ENCODE data around the gene ZNF280B.

The ZNF280B gene

DNA sequence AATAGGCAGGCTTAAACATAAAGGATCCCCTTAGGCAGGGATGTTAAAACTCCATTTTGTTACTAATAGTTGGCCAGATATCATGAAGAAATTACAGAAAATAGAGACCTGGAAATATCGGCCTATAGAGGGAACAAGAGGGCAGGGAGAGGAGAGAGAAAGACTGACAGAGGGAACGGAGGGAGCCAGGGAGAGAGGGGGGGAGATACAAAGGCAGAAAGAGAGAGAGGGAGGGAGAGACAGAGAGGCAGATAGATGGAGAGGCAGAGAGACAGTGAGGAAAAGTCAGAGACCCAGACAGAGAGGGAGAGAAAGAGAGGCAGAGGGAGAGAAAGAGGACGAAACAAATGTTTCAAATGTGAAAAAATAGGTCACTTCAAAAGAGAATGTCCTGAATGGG is 53.5 kb downstream of the ZNF280B start:
- DNase-seq (no peak), ATAC-seq (ENCODE audit: insufficient read depth, low read depth) (no peak)
- Histone ChIP-seq H4K20me1 (ENCODE audit: insufficient read depth, low read length) (no peaks in the 10 kb centered on the region), H3K4me2 (ENCODE audit: insufficient read depth, low read length) (no peak overlapping the region), H3K79me2 (ENCODE audit: insufficient read depth, low read length) (no peaks in the 10 kb centered on the region), H3K36me3 (ENCODE audit: insufficient read depth, low read length) (no peaks in the 10 kb centered on the region), H2AFZ (ENCODE audit: low read depth, low read length) (no peak overlapping the region), H3K27me3 (ENCODE audit: insufficient read depth, low read length, poor library complexity) (no peaks in the 10 kb centered on the region), H3K9ac (ENCODE audit: low read depth, low read length) (no peak overlapping the region), H3K4me1 (ENCODE audit: insufficient read depth, low read length) (no peaks in the 10 kb centered on the region), H3K27ac (ENCODE audit: low read length) (no peak overlapping the region), H3K9me3 (ENCODE audit: insufficient read depth, low read length, severe bottlenecking) (peaks cover 34% of the 10 kb centered on the region), H3K4me3 (ENCODE audit: low read depth in 1 of 2, low read length in 2 of 2) (no peak overlapping the region)
- no peak for TF ChIP-seq EZH2 (IDR thresholded peaks at IDR 0.05; ENCODE audit: borderline replicate concordance, low read depth, low read length, severe bottlenecking)
- TF ChIP-seq, protein P1, sequence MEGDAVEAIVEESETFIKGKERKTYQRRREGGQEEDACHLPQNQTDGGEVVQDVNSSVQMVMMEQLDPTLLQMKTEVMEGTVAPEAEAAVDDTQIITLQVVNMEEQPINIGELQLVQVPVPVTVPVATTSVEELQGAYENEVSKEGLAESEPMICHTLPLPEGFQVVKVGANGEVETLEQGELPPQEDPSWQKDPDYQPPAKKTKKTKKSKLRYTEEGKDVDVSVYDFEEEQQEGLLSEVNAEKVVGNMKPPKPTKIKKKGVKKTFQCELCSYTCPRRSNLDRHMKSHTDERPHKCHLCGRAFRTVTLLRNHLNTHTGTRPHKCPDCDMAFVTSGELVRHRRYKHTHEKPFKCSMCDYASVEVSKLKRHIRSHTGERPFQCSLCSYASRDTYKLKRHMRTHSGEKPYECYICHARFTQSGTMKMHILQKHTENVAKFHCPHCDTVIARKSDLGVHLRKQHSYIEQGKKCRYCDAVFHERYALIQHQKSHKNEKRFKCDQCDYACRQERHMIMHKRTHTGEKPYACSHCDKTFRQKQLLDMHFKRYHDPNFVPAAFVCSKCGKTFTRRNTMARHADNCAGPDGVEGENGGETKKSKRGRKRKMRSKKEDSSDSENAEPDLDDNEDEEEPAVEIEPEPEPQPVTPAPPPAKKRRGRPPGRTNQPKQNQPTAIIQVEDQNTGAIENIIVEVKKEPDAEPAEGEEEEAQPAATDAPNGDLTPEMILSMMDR (IDR thresholded peaks at IDR 0.05; ENCODE audit: borderline replicate concordance, extremely low read depth, low read length, poor library complexity, severe bottlenecking) = no peak

DNA sequence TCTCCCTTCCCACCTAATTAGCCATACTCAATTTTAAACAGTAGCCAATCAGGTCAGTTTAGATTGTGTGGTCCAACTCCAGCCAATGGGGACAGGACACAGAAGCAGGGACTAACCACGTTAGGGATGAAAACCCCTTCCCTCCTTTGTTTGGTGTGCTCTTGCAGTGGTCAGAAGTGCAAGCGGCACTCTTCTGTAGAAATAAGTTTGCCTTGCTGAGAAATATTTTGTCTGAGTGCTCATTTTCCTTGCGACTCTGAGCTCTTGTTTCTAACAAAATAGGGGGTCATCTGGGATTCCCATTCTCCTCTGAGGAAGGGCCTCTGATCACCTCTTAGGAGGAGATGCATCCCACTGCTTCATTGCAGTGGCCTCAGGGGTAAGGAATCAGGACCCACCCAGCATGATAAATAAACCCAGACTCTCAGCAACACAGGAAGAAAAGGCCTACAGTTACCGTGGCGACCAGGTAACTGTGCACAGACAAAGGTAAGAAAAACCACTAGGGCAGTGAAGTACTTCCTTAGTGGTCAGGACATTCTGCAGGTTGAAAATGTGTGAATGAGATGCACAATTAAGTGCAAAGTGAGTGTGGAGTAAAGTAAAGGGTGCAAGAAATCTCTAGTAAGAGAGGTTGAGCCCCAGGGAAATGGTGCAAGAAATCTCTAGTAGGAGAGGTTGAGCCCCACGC is 55.4 kb downstream of the ZNF280B start:
- Histone ChIP-seq H3K9ac (ENCODE audit: low read depth, low read length) (no peak overlapping the region), H3K4me2 (ENCODE audit: insufficient read depth, low read length) (no peak overlapping the region), H3K9me3 (ENCODE audit: insufficient read depth, low read length, severe bottlenecking) (peaks cover 17% of the 10 kb centered on the region), H3K79me2 (ENCODE audit: insufficient read depth, low read length) (no peaks in the 10 kb centered on the region), H3K4me1 (ENCODE audit: insufficient read depth, low read length) (no peaks in the 10 kb centered on the region), H3K27me3 (ENCODE audit: insufficient read depth, low read length, poor library complexity) (peaks cover 3% of the 10 kb centered on the region), H4K20me1 (ENCODE audit: insufficient read depth, low read length) (no peaks in the 10 kb centered on the region), H2AFZ (ENCODE audit: low read depth, low read length) (no peak overlapping the region), H3K36me3 (ENCODE audit: insufficient read depth, low read length) (no peaks in the 10 kb centered on the region), H3K4me3 (ENCODE audit: low read depth in 1 of 2, low read length in 2 of 2) (no peak overlapping the region), H3K27ac (ENCODE audit: low read length) (no peak overlapping the region)
- ATAC-seq (ENCODE audit: insufficient read depth, low read depth) (no peak), DNase-seq (no peak)
- no peak for TF ChIP-seq EZH2 (IDR thresholded peaks at IDR 0.05; ENCODE audit: borderline replicate concordance, low read depth, low read length, severe bottlenecking)
- TF ChIP-seq, protein P1 (IDR thresholded peaks at IDR 0.05; ENCODE audit: borderline replicate concordance, extremely low read depth, low read length, poor library complexity, severe bottlenecking) = no peak

DNA sequence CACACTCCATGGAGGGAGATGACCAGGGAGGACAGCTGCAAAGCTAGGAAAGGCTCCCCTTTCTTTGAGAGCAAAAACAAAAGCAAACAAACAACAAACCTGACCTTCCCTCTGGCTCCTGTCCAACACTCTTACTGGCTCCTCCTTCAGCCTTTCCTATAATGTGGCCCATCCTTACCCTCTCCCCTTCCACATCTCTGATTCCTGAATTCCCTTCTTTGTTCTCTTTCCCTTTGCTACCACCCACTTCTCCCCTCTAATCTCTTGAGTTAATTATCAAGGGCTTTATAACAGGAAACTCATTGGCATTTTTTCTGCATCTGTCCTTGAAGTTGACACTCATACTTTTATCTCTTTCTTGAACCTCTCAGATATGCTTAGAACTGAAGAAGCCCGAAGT is 56.3 kb downstream of the ZNF280B start:
- TF ChIP-seq, protein P1 (IDR thresholded peaks at IDR 0.05; ENCODE audit: borderline replicate concordance, extremely low read depth, low read length, poor library complexity, severe bottlenecking) = no peak
- no peak for TF ChIP-seq EZH2 (IDR thresholded peaks at IDR 0.05; ENCODE audit: borderline replicate concordance, low read depth, low read length, severe bottlenecking)
- DNase-seq (no peak), ATAC-seq (ENCODE audit: insufficient read depth, low read depth) (no peak)
- Histone ChIP-seq H3K4me3 (ENCODE audit: low read depth in 1 of 2, low read length in 2 of 2) (no peak overlapping the region), H3K4me2 (ENCODE audit: insufficient read depth, low read length) (no peak overlapping the region), H3K9ac (ENCODE audit: low read depth, low read length) (no peak overlapping the region), H2AFZ (ENCODE audit: low read depth, low read length) (no peak overlapping the region), H3K4me1 (ENCODE audit: insufficient read depth, low read length) (no peaks in the 10 kb centered on the region), H3K27ac (ENCODE audit: low read length) (no peak overlapping the region), H4K20me1 (ENCODE audit: insufficient read depth, low read length) (no peaks in the 10 kb centered on the region), H3K79me2 (ENCODE audit: insufficient read depth, low read length) (no peaks in the 10 kb centered on the region), H3K36me3 (ENCODE audit: insufficient read depth, low read length) (no peaks in the 10 kb centered on the region), H3K9me3 (ENCODE audit: insufficient read depth, low read length, severe bottlenecking) (peaks cover 11% of the 10 kb centered on the region), H3K27me3 (ENCODE audit: insufficient read depth, low read length, poor library complexity) (peaks cover 3% of the 10 kb centered on the region)

Data from DND-41 (cell line).